HL-60/S4 treated with phorbol 12-myristate 13-acetate at 8.2 ng/mL for 4 days and 3 days (cell line): ENCODE measurements around the gene ADORA2A.

Experiments
- in situ Hi-C: fragments of 300-500 bp; cut with MboI; formaldehyde crosslinking; loops from 2 replicates; pipeline ENCODE4 v1.15.0; 2022; ENCODE audit warnings: low sequenced_read_pairs

The ADORA2A gene

GRCh38 chr22:24430431-24431308, 3.3 kb downstream of the ADORA2A start:
- in situ Hi-C loops = loop anchor here (5.0 kb wide), 1 partner anchor 82 kb away; no protein-coding TSS in a partner anchor

- in situ Hi-C loops = loop anchor here (5.0 kb wide), 1 partner anchor 81 kb away; no protein-coding TSS in a partner anchor
These were observed 4.1 kb downstream of the ADORA2A start for GRCh38 chr22:24431309-24432034.

GRCh38 chr22:24432059-24432853, 4.9 kb downstream of the ADORA2A start:
- in situ Hi-C loops = loop anchor here (5.0 kb wide), 1 partner anchor 80 kb away; no protein-coding TSS in a partner anchor

- in situ Hi-C loops = loop anchor here (5.0 kb wide), 1 partner anchor 79 kb away; no protein-coding TSS in a partner anchor
These were observed 5.8 kb downstream of the ADORA2A start for GRCh38 chr22:24433001-24433827.

- in situ Hi-C loops = loop anchor here (5.0 kb wide), 1 partner anchor 78 kb away; no protein-coding TSS in a partner anchor
These were observed 6.5 kb downstream of the ADORA2A start for GRCh38 chr22:24433828-24434470.

- in situ Hi-C loops = loop anchor here (5.0 kb wide), 1 partner anchor 78 kb away; no protein-coding TSS in a partner anchor
These were observed 7.3 kb downstream of the ADORA2A start for GRCh38 chr22:24434471-24435322.

- in situ Hi-C loops = no loop called here
These were observed 7.9 kb downstream of the ADORA2A start for GRCh38 chr22:24435323-24435645.

GRCh38 chr22:24435861-24436371, 8.5 kb downstream of the ADORA2A start:
- in situ Hi-C loops = no loop called here

- in situ Hi-C loops = no loop called here
These were observed 9.2 kb downstream of the ADORA2A start for GRCh38 chr22:24436553-24436952.

GRCh38 chr22:24437091-24437490, 9.7 kb downstream of the ADORA2A start:
- in situ Hi-C loops = no loop called here

GRCh38 chr22:24437741-24438328, 10.4 kb downstream of the ADORA2A start:
- in situ Hi-C loops = no loop called here

- in situ Hi-C loops = no loop called here
These were observed 12.9 kb downstream of the ADORA2A start for GRCh38 chr22:24440270-24440717.

GRCh38 chr22:24440718-24441405, 13.5 kb downstream of the ADORA2A start:
- in situ Hi-C loops = no loop called here

GRCh38 chr22:24441406-24442351, 14.3 kb downstream of the ADORA2A start:
- in situ Hi-C loops = no loop called here

GRCh38 chr22:24442352-24442744, 14.9 kb downstream of the ADORA2A start:
- in situ Hi-C loops = no loop called here

GRCh38 chr22:24443668-24444067, 16.3 kb downstream of the ADORA2A start:
- in situ Hi-C loops = no loop called here
